ENCODE measurements around the gene TNIP1.
A peak's percentile ranks its signal among the peaks of the same experiment; 100 is the strongest.

The TNIP1 gene

DNA sequence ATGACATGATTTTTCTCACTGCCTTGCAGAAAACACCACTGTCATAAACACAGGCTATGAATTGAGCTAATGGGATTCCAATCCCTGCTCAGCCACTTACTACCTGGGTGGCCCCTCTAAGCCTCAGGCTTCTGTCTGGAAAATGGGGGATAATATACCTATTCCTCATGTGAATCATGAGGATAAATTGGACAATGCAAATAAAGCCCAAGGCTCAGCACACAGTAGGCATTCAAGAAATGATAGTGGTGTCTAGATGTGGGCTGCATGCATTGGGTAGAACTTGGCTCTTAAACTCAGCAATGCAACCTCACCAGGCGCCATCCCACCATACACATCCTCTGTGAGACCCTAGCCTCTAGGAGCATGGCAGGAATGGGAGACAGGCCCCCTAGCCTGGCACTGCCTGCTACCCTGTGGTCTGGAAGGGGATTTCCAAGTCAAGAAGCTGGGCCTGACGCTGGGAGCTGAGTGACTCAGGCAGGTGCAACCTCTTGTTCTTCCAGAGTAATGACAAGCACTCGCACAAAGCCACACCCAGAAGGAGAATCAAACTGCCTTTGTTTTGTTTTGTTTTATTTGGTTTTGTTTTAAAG is 2.3 kb upstream of the TNIP1 start:
- H3K4me1 ChIP-seq (ENCODE audit: insufficient read depth, low read length): peaks cover 30% of the 10 kb centered on the region
- H3K9ac ChIP-seq (ENCODE audit: low read depth, low read length): no peak overlapping the region
- H3K9me3 ChIP-seq (ENCODE audit: control insufficient read depth, insufficient read depth, low read length): no peaks in the 10 kb centered on the region
- H3K36me3 ChIP-seq (ENCODE audit: insufficient read depth, low read length): no peaks in the 10 kb centered on the region

DNA sequence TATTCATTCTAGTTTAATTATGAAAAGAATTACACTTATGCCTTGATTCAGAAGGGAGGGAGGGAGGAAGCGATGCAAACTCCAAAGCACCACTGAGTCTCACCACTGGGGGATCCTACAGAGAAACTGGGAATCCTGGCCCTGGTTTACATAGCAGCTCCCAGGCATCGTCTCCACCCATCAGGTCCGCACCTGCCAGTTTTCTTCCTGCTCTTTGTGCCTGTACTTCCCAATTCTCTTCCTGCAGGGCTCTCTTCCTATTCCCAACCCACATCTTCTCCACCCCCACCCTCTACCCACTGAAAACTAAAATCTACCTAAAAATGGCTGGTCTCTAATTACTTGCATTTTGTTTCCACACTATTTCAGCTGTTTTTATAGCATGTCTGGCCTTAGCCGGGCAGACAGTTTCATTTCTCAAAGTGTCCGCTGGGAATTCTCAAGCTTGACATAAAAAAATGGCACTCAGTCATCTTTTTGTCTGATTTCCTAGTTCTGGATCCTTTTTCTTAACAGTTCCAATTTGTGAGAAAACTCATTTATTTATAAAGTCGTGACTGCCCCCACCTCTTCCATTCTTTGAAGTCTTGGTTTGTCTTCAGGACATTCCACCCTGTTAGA is 1.6 kb upstream of the TNIP1 start:
- H3K4me1 ChIP-seq (ENCODE audit: insufficient read depth, low read length): peaks cover 30% of the 10 kb centered on the region
- H3K36me3 ChIP-seq (ENCODE audit: insufficient read depth, low read length): no peaks in the 10 kb centered on the region
- H3K9me3 ChIP-seq (ENCODE audit: control insufficient read depth, insufficient read depth, low read length): no peaks in the 10 kb centered on the region
- no peak overlapping the region for H3K9ac ChIP-seq (ENCODE audit: low read depth, low read length)

DNA sequence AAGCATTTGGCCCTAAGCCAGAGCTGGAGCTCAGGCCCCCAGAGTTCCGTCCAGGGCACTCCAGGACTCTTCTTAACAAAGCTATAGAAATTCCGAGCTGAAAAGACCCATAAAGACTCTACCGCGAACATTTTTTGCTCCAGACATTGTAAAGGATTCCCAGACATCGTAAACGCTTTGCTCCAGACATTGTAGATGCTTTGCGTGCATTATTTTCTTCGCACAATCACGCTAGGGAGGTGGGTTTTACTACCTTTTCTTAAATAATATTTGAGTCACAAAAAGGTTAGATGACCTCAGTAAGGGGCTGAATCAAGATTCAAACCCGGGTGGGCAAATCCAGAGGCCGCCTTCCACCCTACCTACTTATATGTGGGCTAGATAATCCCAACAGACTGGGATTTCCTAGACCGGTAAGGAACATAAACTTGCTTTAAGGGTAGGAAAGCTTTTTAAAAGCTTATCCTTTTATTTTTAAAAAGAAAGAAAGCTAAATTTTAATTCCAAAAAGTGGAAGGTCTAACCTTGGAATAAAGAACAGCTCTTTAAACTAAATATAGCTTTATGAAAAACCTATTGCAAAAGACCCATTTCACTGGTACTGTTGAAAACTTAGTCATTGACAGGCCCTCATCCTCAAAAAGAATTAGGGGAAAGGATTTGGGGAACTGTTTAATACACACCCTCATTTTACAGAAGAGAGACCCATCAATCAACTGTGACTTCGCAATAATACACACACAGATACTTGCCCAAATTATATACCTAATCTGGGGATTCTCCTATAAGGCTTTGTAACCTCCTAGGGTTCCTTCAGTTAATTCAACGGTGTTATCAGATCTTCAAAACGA is 822 bp upstream of the TNIP1 start:
- Histone ChIP-seq H3K9me3 (ENCODE audit: control insufficient read depth, insufficient read depth, low read length) (no peaks in the 10 kb centered on the region), H3K4me1 (ENCODE audit: insufficient read depth, low read length) (peaks cover 24% of the 10 kb centered on the region), H3K9ac (ENCODE audit: low read depth, low read length) (peak overlapping the region; percentile 90), H3K36me3 (ENCODE audit: insufficient read depth, low read length) (no peaks in the 10 kb centered on the region)

DNA sequence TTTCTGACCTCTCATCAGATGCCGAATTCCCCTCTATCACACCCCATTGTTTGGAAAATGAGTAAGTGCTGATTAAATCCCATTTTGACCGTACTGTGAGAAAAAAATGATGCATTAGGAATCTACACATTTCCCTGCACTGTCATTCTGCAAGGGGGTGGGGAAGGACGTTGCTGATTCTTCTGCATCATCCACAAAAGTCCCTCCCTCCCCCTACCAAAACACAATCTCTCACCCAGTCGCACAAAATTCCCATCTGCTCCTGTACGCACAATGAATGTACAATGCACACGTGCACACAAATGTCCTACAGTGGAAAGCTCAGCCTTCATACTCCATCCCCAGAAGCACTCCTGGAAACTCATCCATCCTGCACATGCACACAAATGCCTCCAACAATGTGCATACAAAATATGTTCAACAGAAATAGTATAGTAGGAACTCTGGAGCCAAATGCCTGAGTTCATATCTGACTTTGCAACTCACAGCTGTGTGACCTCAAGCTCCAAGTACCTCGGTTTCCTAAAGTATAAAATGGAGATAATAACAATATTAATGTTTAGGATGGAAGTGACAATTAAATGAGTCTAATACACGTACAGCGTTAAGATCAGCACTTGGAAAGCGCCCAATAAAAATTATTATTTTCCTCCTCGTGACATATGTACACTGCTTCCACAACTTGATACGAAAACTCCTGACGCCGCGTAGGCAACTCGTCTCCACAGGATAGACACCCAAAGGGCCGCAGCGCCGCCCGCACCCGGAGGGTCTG is 809 bp downstream of the TNIP1 start:
- peak overlapping the region; percentile 90 for H3K9ac ChIP-seq (ENCODE audit: low read depth, low read length)
- H3K36me3 ChIP-seq (ENCODE audit: insufficient read depth, low read length): no peaks in the 10 kb centered on the region
- no peaks in the 10 kb centered on the region for H3K9me3 ChIP-seq (ENCODE audit: control insufficient read depth, insufficient read depth, low read length)
- peaks cover 11% of the 10 kb centered on the region for H3K4me1 ChIP-seq (ENCODE audit: insufficient read depth, low read length)

DNA sequence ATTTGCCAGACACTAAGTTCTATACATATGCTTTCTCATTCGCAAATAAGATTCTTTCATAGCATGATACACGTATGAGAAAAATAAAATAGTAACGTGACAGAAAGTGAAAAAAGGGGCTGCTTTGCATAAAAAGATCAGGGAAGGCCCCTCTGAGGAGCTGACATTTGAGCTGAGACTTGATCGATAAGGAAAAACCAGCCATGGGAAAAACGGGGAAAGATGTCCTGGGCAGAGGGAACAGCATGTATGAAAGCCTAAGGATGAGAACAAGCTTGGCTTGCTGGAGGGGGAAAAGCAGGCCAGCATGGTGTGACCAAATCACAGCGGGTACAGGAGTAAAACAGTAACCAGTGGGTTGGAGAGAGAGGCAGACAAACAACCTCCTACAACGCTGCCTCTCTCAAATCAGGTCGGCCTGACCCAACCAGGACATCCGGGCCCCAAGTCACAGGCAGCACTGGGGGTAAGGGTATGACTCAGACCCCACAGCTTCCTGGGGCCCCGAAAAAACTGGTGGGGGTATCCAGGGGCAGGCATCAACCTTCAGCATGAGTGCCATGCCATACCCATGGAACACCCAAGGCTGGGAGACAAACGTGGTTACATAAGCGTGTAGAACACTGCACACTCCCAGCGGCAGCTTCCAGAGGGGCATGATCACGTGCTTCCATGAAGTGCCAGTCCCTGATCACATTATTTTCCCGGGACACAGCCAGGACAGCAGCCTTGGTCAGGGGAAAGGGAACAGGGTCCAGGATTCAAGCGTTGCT is 2.2 kb downstream of the TNIP1 start:
- peaks cover 10% of the 10 kb centered on the region for H3K4me1 ChIP-seq (ENCODE audit: insufficient read depth, low read length)
- H3K9ac ChIP-seq (ENCODE audit: low read depth, low read length): no peak overlapping the region
- H3K36me3 ChIP-seq (ENCODE audit: insufficient read depth, low read length): no peaks in the 10 kb centered on the region
- no peaks in the 10 kb centered on the region for H3K9me3 ChIP-seq (ENCODE audit: control insufficient read depth, insufficient read depth, low read length)

DNA sequence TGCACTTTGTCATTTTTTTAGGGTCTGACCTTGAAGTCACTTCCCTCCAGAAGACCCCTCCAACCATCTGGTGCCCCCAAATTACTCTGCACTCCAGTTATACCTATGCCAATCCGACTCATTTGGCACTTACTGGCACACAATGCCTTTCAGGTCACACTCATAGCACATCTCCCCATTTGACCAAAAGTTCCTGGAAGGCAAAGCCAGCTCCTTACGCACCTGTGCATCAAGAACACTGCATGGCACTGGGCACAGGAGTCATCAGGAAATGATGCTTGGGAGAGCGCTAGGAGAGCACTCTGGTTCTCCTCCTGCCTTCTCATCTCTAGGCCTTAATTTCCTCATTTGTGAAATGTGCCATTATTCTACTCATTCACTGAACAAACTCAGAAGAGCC is 2.9 kb downstream of the TNIP1 start:
- Histone ChIP-seq H3K4me1 (ENCODE audit: insufficient read depth, low read length) (peaks cover 8% of the 10 kb centered on the region), H3K9ac (ENCODE audit: low read depth, low read length) (no peak overlapping the region), H3K9me3 (ENCODE audit: control insufficient read depth, insufficient read depth, low read length) (no peaks in the 10 kb centered on the region), H3K36me3 (ENCODE audit: insufficient read depth, low read length) (no peaks in the 10 kb centered on the region)

DNA sequence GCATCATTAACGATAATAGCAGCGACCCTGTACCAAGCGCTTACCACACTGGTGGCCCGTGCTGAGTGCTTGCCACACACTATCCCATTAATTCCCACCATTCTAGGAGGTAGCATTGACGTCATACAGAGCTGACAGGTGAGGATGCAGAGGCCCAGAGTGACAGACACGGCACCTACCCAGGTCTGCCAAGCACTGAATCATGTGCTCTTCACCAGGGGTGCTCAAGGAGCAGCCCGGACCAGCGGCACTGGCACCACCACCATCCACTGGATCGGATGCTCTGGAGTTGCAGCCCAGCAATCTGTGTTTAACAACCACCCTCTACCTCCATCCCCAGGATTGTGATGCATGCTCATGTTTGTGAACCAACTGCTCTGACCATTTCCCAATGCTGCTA is 3.4 kb downstream of the TNIP1 start:
- no peaks in the 10 kb centered on the region for H3K36me3 ChIP-seq (ENCODE audit: insufficient read depth, low read length)
- H3K9ac ChIP-seq (ENCODE audit: low read depth, low read length): no peak overlapping the region
- H3K4me1 ChIP-seq (ENCODE audit: insufficient read depth, low read length): peaks cover 9% of the 10 kb centered on the region
- no peaks in the 10 kb centered on the region for H3K9me3 ChIP-seq (ENCODE audit: control insufficient read depth, insufficient read depth, low read length)

DNA sequence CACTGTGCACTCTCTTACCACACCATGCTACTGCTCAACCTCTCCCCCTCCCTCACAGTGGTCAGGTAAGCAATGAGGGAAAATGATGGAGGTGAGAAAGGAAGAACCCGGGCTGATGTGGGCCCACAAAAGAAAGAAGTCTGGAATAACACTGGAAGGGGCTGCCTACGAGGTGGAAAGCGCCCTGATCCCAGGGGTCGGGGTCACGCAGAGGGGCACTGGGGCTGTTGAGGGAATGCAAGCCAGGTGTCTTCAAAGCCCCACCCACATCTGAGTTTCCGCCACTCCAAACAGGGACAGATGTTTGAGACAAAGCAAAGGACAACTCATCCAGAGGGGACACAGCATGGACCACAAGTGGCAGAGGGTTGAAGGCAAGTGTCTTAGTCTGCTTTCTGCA is 4.2 kb downstream of the TNIP1 start:
- H3K9me3 ChIP-seq (ENCODE audit: control insufficient read depth, insufficient read depth, low read length): no peaks in the 10 kb centered on the region
- no peak overlapping the region for H3K9ac ChIP-seq (ENCODE audit: low read depth, low read length)
- H3K4me1 ChIP-seq (ENCODE audit: insufficient read depth, low read length): peaks cover 13% of the 10 kb centered on the region
- no peaks in the 10 kb centered on the region for H3K36me3 ChIP-seq (ENCODE audit: insufficient read depth, low read length)

DNA sequence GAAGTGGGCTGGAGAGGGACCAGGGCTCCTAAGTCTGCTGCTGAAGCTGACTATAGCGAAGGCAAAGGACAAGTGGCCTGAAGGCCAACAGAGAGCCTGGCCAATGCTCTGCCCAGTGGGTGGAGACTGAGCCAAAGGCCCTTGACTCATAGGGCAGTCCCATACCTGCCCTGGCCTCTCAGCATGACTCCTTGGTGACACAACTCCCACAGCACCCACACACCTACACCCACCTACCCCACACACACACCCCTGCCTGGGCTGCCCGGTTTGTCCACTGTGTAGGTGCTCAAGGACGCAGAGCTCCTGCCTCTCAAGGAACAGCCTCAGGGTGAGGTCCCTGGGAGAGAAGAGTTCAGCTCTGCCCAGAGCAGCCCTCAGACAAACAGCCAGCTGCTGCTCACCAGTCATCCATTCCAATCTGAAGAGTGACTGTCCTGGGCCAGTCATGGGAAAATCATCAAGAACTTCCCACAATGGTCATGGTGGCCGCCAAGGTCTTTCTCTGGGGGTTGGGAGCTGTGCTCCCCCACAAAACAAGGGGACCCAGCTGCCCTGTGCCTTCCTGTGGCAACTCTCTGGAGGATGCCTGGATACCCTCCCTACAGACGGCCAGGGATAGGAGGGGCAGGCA is 5.0 kb downstream of the TNIP1 start:
- no peaks in the 10 kb centered on the region for H3K36me3 ChIP-seq (ENCODE audit: insufficient read depth, low read length)
- peaks cover 13% of the 10 kb centered on the region for H3K4me1 ChIP-seq (ENCODE audit: insufficient read depth, low read length)
- no peak overlapping the region for H3K9ac ChIP-seq (ENCODE audit: low read depth, low read length)
- H3K9me3 ChIP-seq (ENCODE audit: control insufficient read depth, insufficient read depth, low read length): no peaks in the 10 kb centered on the region

DNA sequence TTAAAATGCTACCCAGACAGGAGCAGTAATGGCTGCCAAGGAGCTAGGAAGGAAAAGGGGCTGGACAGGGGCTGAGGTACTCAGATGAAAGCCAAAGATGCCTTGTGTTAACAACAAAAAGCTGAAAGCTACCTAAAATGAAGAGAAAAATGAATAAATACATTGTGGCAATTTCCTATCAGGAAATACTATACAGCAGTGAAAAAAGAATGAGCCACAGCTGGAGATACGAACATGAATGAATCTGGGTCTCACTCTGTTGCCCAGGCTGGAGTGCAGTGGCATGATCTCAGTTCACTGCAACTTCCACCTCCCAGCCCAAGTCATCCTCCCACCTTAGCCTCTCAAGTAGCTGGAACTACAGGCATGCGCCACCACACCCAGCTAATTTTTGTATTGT is 6.3 kb downstream of the TNIP1 start:
- Histone ChIP-seq H3K9ac (ENCODE audit: low read depth, low read length) (no peak overlapping the region), H3K9me3 (ENCODE audit: control insufficient read depth, insufficient read depth, low read length) (no peaks in the 10 kb centered on the region), H3K36me3 (ENCODE audit: insufficient read depth, low read length) (no peaks in the 10 kb centered on the region), H3K4me1 (ENCODE audit: insufficient read depth, low read length) (peaks cover 9% of the 10 kb centered on the region)

DNA sequence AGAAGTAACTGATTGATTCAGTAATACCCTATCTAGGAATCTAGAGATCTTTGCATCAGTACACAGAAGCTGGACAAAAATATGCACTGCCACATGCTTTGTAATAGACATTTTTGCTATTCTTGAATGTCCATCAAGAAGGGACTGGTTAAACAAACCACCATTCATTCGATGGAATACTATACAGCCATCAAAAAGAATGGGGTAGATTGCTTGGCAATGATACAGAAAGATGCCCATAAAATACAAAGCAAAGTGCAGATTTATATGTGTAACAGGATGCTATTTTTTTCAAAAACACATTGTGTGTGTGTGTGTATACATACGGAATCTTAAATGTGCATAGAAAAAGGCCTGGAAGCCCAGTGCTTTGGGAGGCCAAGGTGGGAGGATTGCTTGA is 7.6 kb downstream of the TNIP1 start:
- no peak overlapping the region for H3K9ac ChIP-seq (ENCODE audit: low read depth, low read length)
- no peaks in the 10 kb centered on the region for H3K36me3 ChIP-seq (ENCODE audit: insufficient read depth, low read length)
- H3K9me3 ChIP-seq (ENCODE audit: control insufficient read depth, insufficient read depth, low read length): no peaks in the 10 kb centered on the region
- peaks cover 5% of the 10 kb centered on the region for H3K4me1 ChIP-seq (ENCODE audit: insufficient read depth, low read length)

DNA sequence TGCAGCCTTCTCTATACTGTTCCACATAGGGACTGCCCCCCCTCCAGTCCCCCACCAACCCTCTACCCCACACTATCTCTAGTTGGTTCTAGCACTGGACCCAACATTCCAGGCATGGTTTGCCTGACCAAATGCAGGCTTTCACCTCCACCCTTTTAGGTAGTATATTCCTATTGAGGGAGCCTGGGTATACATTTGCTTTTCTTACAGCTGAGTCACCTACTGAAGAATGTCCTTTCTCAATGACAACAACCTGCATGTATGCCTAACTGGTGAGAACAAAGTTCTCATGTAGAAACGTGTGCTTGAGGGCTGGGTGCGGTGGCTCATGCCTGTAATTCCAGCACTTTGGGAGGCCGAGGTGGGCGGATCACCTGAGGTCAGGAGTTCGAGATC is 8.2 kb downstream of the TNIP1 start:
- no peaks in the 10 kb centered on the region for H3K9me3 ChIP-seq (ENCODE audit: control insufficient read depth, insufficient read depth, low read length)
- H3K9ac ChIP-seq (ENCODE audit: low read depth, low read length): no peak overlapping the region
- H3K36me3 ChIP-seq (ENCODE audit: insufficient read depth, low read length): no peaks in the 10 kb centered on the region
- H3K4me1 ChIP-seq (ENCODE audit: insufficient read depth, low read length): peaks cover 5% of the 10 kb centered on the region

DNA sequence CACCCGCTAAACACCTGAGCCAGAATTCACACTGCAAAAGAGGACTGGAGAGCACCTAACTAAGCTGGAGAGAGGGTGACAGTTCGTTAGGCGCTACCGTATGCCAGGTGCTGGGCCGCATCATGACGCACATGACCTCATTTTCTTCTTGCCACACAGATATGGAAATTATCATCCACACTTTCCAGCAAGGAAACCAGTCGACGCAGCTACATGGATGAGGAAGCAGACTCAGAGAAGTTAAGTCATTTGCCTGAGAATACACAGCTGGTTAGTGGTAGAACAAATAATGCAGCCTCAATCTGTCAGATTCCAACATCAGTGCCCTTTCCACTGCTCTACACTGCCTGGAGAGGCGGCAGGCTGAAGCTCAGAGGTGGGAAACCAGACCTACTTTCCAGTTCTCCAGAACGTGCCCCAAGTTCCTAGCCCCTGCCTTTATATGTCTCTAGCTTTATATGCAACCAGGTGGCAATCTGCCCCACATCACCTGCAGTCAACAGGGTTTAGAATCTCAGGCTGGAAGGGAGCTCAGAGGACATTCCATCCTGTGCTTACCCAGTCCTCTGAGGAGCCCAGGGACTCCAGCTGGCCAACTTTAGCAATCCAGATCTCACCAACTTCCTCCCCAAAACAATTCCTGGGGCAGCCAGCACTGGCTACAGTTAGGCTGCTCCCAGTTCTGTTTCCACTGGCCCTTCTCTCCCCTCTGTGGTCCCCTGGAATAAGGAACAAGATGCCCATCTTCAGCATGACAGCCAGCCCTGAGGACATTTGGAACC is 8.8 kb downstream of the TNIP1 start:
- peaks cover 5% of the 10 kb centered on the region for H3K4me1 ChIP-seq (ENCODE audit: insufficient read depth, low read length)
- H3K9me3 ChIP-seq (ENCODE audit: control insufficient read depth, insufficient read depth, low read length): no peaks in the 10 kb centered on the region
- H3K9ac ChIP-seq (ENCODE audit: low read depth, low read length): no peak overlapping the region
- H3K36me3 ChIP-seq (ENCODE audit: insufficient read depth, low read length): no peaks in the 10 kb centered on the region

Data from ES-I3 (cell line).